ENCODE data around the gene TMEM87B.
"Not testable (repeated sequence)": the region's sequence is repeated elsewhere in the genome, so short reads cannot be mapped to it uniquely, and the experiment has no call there.

Gene TMEM87B

GRCh38 chr2:112026509-112026908 lies 28.6 kb upstream of the TMEM87B start:
- no peaks in the 10 kb centered on the region for H3K4me1 Mint-ChIP-seq
- H3K4me3 Mint-ChIP-seq = no peak overlapping the region
- no peak for ATAC-seq
- H3K27me3 Mint-ChIP-seq = peaks cover 10% of the 10 kb centered on the region
- no peak overlapping the region for H3K27ac Mint-ChIP-seq
- no peaks in the 10 kb centered on the region for H3K36me3 Mint-ChIP-seq
- H3K9me3 Mint-ChIP-seq = no peaks in the 10 kb centered on the region

GRCh38 chr2:112027767-112028166 lies 27.3 kb upstream of the TMEM87B start:
- Mint-ChIP-seq H3K27ac (no peak overlapping the region), H3K36me3 (no peaks in the 10 kb centered on the region), H3K4me3 (no peak overlapping the region), H3K4me1 (no peaks in the 10 kb centered on the region), H3K27me3 (peaks cover 10% of the 10 kb centered on the region), H3K9me3 (no peaks in the 10 kb centered on the region)
- no peak for ATAC-seq

GRCh38 chr2:112029164-112029563 lies 25.9 kb upstream of the TMEM87B start:
- no peaks in the 10 kb centered on the region for H3K4me1 Mint-ChIP-seq
- no peak for ATAC-seq
- no peaks in the 10 kb centered on the region for H3K36me3 Mint-ChIP-seq
- no peak overlapping the region for H3K4me3 Mint-ChIP-seq
- H3K27me3 Mint-ChIP-seq = peaks cover 10% of the 10 kb centered on the region
- H3K9me3 Mint-ChIP-seq = no peaks in the 10 kb centered on the region
- no peak overlapping the region for H3K27ac Mint-ChIP-seq

GRCh38 chr2:112031473-112032223 lies 23.4 kb upstream of the TMEM87B start:
- peaks cover 10% of the 10 kb centered on the region for H3K27me3 Mint-ChIP-seq
- no peak overlapping the region for H3K4me3 Mint-ChIP-seq
- H3K9me3 Mint-ChIP-seq = no peaks in the 10 kb centered on the region
- H3K27ac Mint-ChIP-seq = no peak overlapping the region
- ATAC-seq = no peak
- no peaks in the 10 kb centered on the region for H3K4me1 Mint-ChIP-seq
- H3K36me3 Mint-ChIP-seq = no peaks in the 10 kb centered on the region

- no peaks in the 10 kb centered on the region for H3K36me3 Mint-ChIP-seq
- H3K9me3 Mint-ChIP-seq = no peaks in the 10 kb centered on the region
- H3K27ac Mint-ChIP-seq = no peak overlapping the region
- no peak overlapping the region for H3K4me3 Mint-ChIP-seq
- no peaks in the 10 kb centered on the region for H3K4me1 Mint-ChIP-seq
- peaks cover 10% of the 10 kb centered on the region for H3K27me3 Mint-ChIP-seq
- no peak for ATAC-seq
Observed at GRCh38 chr2:112032224-112032586, 22.9 kb upstream of the TMEM87B start.

GRCh38 chr2:112032689-112033465 lies 22.2 kb upstream of the TMEM87B start:
- ATAC-seq = no peak

GRCh38 chr2:112033600-112033999 lies 21.5 kb upstream of the TMEM87B start:
- no peak for ATAC-seq
- Mint-ChIP-seq H3K36me3 (peaks cover 6% of the 10 kb centered on the region), H3K4me3 (no peak overlapping the region), H3K9me3 (peaks cover 4% of the 10 kb centered on the region), H3K27ac (no peak overlapping the region), H3K27me3 (peaks cover 10% of the 10 kb centered on the region), H3K4me1 (no peaks in the 10 kb centered on the region)

More at GRCh38 chr2:112032689-112033465, 22.2 kb upstream of the TMEM87B start:
- Mint-ChIP-seq H3K36me3 (peaks cover 5% of the 10 kb centered on the region), H3K4me3 (no peak overlapping the region), H3K4me1 (no peaks in the 10 kb centered on the region), H3K27me3 (peaks cover 10% of the 10 kb centered on the region), H3K9me3 (peaks cover 4% of the 10 kb centered on the region), H3K27ac (no peak overlapping the region)

GRCh38 chr2:112034924-112035323 lies 20.1 kb upstream of the TMEM87B start:
- H3K9me3 Mint-ChIP-seq = peaks cover 4% of the 10 kb centered on the region
- H3K4me3 Mint-ChIP-seq = no peak overlapping the region
- peaks cover 6% of the 10 kb centered on the region for H3K36me3 Mint-ChIP-seq
- H3K27me3 Mint-ChIP-seq = peaks cover under 1% of the 10 kb centered on the region
- H3K4me1 Mint-ChIP-seq = no peaks in the 10 kb centered on the region
- no peak overlapping the region for H3K27ac Mint-ChIP-seq
- no peak for ATAC-seq

- Mint-ChIP-seq H3K36me3 (peaks cover 6% of the 10 kb centered on the region), H3K27ac (no peak overlapping the region), H3K4me1 (no peaks in the 10 kb centered on the region), H3K27me3 (no peaks in the 10 kb centered on the region), H3K4me3 (no peak overlapping the region), H3K9me3 (peaks cover 4% of the 10 kb centered on the region)
- ATAC-seq = no peak
Observed at GRCh38 chr2:112035786-112036185, 19.3 kb upstream of the TMEM87B start.

GRCh38 chr2:112039556-112039955 lies 15.5 kb upstream of the TMEM87B start:
- not testable (repeated sequence) for H3K9me3 Mint-ChIP-seq, H3K27me3 Mint-ChIP-seq, H3K27ac Mint-ChIP-seq, H3K36me3 Mint-ChIP-seq, H3K4me1 Mint-ChIP-seq, ATAC-seq, H3K4me3 Mint-ChIP-seq

GRCh38 chr2:112040066-112040465 lies 15.0 kb upstream of the TMEM87B start:
- H3K27me3 Mint-ChIP-seq, H3K4me1 Mint-ChIP-seq, ATAC-seq, H3K27ac Mint-ChIP-seq, H3K4me3 Mint-ChIP-seq, H3K36me3 Mint-ChIP-seq, H3K9me3 Mint-ChIP-seq: not testable (repeated sequence)

GRCh38 chr2:112041460-112041859 lies 13.6 kb upstream of the TMEM87B start:
- H3K4me3 Mint-ChIP-seq, H3K27me3 Mint-ChIP-seq, ATAC-seq, H3K4me1 Mint-ChIP-seq, H3K27ac Mint-ChIP-seq: not testable (repeated sequence)
- H3K36me3 Mint-ChIP-seq = peaks cover 13% of the 10 kb centered on the region
- peaks cover 16% of the 10 kb centered on the region for H3K9me3 Mint-ChIP-seq

- ATAC-seq = no peak
- peaks cover 12% of the 10 kb centered on the region for H3K9me3 Mint-ChIP-seq
- H3K36me3 Mint-ChIP-seq = peaks cover 9% of the 10 kb centered on the region
- peaks cover 10% of the 10 kb centered on the region for H3K27me3 Mint-ChIP-seq
- no peak overlapping the region for H3K4me3 Mint-ChIP-seq
- H3K4me1 Mint-ChIP-seq = peaks cover 8% of the 10 kb centered on the region
- no peak overlapping the region for H3K27ac Mint-ChIP-seq
Observed at GRCh38 chr2:112045446-112046014, 9.5 kb upstream of the TMEM87B start.

GRCh38 chr2:112046231-112046630 lies 8.8 kb upstream of the TMEM87B start:
- H3K36me3 Mint-ChIP-seq = peaks cover 9% of the 10 kb centered on the region
- peaks cover 8% of the 10 kb centered on the region for H3K4me1 Mint-ChIP-seq
- H3K9me3 Mint-ChIP-seq = peaks cover 12% of the 10 kb centered on the region
- no peak overlapping the region for H3K4me3 Mint-ChIP-seq
- peaks cover 10% of the 10 kb centered on the region for H3K27me3 Mint-ChIP-seq
- ATAC-seq = no peak
- H3K27ac Mint-ChIP-seq = no peak overlapping the region

- H3K4me1 Mint-ChIP-seq = peaks cover 8% of the 10 kb centered on the region
- no peak overlapping the region for H3K27ac Mint-ChIP-seq
- H3K9me3 Mint-ChIP-seq = peaks cover 12% of the 10 kb centered on the region
- peaks cover 10% of the 10 kb centered on the region for H3K27me3 Mint-ChIP-seq
- no peak for ATAC-seq
- no peak overlapping the region for H3K4me3 Mint-ChIP-seq
- H3K36me3 Mint-ChIP-seq = peaks cover 9% of the 10 kb centered on the region
Observed at GRCh38 chr2:112047537-112048235, 7.4 kb upstream of the TMEM87B start.
